MCF 10A (cell line): ENCODE data around the gene RAB3B. TPM values are rescaled to one million over a fixed set of nuclear protein-coding genes. Genes with fewer than 3 reads are reported as not detected.

ENCODE experiments used
- BruUV-seq: library from RNA; stranded (reverse); fragments of 400-500 nt; replicated peaks from 2 replicates; lab custom pipeline; 2021; lab: Mats Ljungman, UMichigan
- CTCF ChIA-PET: fragments of 300-600 bp; sonication (Branson Sonifier 250); formaldehyde crosslinking; extraction: SDS; loops from one replicate; lab custom pipeline; 2021; ENCODE audit warnings: antibody characterized with exemption, inconsistent platforms; lab: Yijun Ruan, JAX
- POLR2A ChIA-PET: fragments of 300-600, 350-650 bp; sonication (Branson Sonifier 250); formaldehyde crosslinking; extraction: SDS; loops from one replicate; lab custom pipeline; 2020; ENCODE audit warnings: antibody characterized with exemption, inconsistent platforms; lab: Yijun Ruan, JAX
- DNase-seq: peaks from one replicate; pipeline ENCODE4 v3.0.0-alpha.2; 2018; ENCODE audit not compliant: unreplicated experiment
- H3K27ac Mint-ChIP-seq: one replicate; pipeline ENCODE4 v1.8.0; 2022; ENCODE audit warnings: mild to moderate bottlenecking, low read depth, mixed read lengths; ENCODE audit not compliant: unreplicated experiment
- H3K27me3 Mint-ChIP-seq: one replicate; pipeline ENCODE4 v1.8.0; 2022; ENCODE audit warnings: mixed read lengths; ENCODE audit not compliant: insufficient read depth, unreplicated experiment
- H3K36me3 Mint-ChIP-seq: one replicate; pipeline ENCODE4 v1.8.0; 2022; ENCODE audit warnings: mild to moderate bottlenecking, moderate library complexity, mixed read lengths; ENCODE audit not compliant: insufficient read depth, unreplicated experiment
- H3K4me1 Mint-ChIP-seq: one replicate; pipeline ENCODE4 v1.8.0; 2022; ENCODE audit warnings: mixed read lengths; ENCODE audit not compliant: insufficient read depth, unreplicated experiment
- H3K4me3 Mint-ChIP-seq: one replicate; pipeline ENCODE4 v1.8.0; 2022; ENCODE audit warnings: mild to moderate bottlenecking, moderate library complexity, mixed read lengths; ENCODE audit not compliant: unreplicated experiment
- H3K9me3 Mint-ChIP-seq: one replicate; pipeline ENCODE4 v1.8.0; 2022; ENCODE audit warnings: mixed read lengths; ENCODE audit not compliant: unreplicated experiment
- intact Hi-C: fragments of 100-400 bp; cut with micrococcal nuclease; formaldehyde crosslinking; loops from 2 replicates; pipeline ENCODE4 v1.14.1; 2022
- total RNA-seq: library from RNA; stranded (reverse); gene quantifications from 2 replicates; pipeline ENCODE4 v1.2.3, GENCODE V29; 2022
- TF ChIP-seq, protein P1 (sequence below): fragments of 200-600 bp; IDR thresholded peaks from one replicate; pipeline ENCODE4 v1.8.0; 2022; ENCODE audit warnings: antibody characterized with exemption, mild to moderate bottlenecking; ENCODE audit not compliant: unreplicated experiment

RAB3B gene
- total RNA-seq, 1 experiment from 2014 or later: 0.05 TPM

DNA sequence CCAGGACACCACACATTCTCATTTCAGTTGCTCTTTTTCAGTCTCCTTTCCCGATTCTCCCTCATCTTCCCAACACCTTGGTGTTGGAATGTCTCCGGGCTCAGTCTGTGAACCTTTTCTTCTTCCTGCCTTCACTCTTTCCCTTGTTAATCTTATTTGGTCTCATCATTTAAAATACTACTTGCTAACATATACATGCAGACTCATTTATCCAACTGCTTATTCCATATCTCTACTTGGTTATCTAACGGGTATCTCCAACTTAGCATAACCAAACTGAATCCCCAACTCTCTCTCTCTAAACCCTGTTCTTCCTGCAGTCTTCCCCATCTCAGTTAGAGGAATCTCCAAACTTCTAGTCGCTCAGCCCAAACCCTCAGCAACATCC, 26.2 kb downstream of the RAB3B start:
- Mint-ChIP-seq H3K27ac (no peak overlapping the region), H3K4me3 (no peak overlapping the region), H3K36me3 (no peaks in the 10 kb centered on the region), H3K4me1 (peaks cover 5% of the 10 kb centered on the region), H3K27me3 (peaks cover 12% of the 10 kb centered on the region), H3K9me3 (no peaks in the 10 kb centered on the region)
- CTCF ChIA-PET: no interaction called here
- intact Hi-C loops: no loop called here
- no peak for DNase-seq
- POLR2A ChIA-PET: no interaction called here
- BruUV-seq: no TSS peak
- TF ChIP-seq, protein P1, sequence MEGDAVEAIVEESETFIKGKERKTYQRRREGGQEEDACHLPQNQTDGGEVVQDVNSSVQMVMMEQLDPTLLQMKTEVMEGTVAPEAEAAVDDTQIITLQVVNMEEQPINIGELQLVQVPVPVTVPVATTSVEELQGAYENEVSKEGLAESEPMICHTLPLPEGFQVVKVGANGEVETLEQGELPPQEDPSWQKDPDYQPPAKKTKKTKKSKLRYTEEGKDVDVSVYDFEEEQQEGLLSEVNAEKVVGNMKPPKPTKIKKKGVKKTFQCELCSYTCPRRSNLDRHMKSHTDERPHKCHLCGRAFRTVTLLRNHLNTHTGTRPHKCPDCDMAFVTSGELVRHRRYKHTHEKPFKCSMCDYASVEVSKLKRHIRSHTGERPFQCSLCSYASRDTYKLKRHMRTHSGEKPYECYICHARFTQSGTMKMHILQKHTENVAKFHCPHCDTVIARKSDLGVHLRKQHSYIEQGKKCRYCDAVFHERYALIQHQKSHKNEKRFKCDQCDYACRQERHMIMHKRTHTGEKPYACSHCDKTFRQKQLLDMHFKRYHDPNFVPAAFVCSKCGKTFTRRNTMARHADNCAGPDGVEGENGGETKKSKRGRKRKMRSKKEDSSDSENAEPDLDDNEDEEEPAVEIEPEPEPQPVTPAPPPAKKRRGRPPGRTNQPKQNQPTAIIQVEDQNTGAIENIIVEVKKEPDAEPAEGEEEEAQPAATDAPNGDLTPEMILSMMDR: no peak

DNA sequence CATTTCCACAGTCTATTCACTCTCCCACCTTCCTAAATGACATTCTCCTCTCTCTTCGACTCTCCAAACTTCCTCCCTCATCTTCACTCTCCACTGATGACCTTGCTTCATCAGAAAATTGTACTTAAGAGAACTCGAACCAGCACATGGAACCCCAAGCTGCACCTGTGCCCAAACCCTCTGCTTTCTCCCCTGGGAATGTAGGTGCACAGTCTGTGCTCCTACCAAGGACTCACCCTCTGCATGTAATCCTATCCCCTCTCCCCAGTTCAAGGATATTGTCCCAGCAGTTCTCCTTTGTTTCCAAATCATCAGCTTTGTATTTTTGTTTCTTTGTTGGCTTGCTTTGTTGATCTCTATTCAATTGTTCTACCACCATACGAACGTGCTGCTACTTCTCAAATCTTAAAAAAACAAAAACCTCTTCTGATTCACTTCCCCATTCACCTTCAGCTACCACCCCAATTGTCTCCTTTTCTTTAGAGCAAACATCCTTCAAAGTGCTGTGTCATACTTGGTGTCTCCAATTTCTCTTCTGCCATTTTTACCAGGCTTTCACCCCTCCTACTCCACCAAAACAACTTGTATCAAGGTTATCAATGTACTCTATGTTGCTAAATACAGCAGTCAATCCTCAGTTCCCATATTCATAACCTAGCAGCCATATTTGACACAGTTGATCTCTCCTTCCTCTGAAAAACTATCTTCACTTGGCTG, 26.8 kb downstream of the RAB3B start:
- H3K4me1 Mint-ChIP-seq: peaks cover 5% of the 10 kb centered on the region
- BruUV-seq: no TSS peak
- peaks cover 13% of the 10 kb centered on the region for H3K27me3 Mint-ChIP-seq
- POLR2A ChIA-PET: interaction anchor here (1.5 kb wide), 1 partner anchor 10 kb away, joined by 4 read pairs; no protein-coding TSS in a partner anchor
- CTCF ChIA-PET: interaction anchor here (0.6 to 1.1 kb wide), 2 partner anchors 66 to 1203 kb away, joined by 3 read pairs; no protein-coding TSS in a partner anchor
- DNase-seq: no peak
- TF ChIP-seq, protein P1: no peak
- no peak overlapping the region for H3K4me3 Mint-ChIP-seq
- H3K9me3 Mint-ChIP-seq: no peaks in the 10 kb centered on the region
- intact Hi-C loops: no loop called here
- no peak overlapping the region for H3K27ac Mint-ChIP-seq
- H3K36me3 Mint-ChIP-seq: no peaks in the 10 kb centered on the region

DNA sequence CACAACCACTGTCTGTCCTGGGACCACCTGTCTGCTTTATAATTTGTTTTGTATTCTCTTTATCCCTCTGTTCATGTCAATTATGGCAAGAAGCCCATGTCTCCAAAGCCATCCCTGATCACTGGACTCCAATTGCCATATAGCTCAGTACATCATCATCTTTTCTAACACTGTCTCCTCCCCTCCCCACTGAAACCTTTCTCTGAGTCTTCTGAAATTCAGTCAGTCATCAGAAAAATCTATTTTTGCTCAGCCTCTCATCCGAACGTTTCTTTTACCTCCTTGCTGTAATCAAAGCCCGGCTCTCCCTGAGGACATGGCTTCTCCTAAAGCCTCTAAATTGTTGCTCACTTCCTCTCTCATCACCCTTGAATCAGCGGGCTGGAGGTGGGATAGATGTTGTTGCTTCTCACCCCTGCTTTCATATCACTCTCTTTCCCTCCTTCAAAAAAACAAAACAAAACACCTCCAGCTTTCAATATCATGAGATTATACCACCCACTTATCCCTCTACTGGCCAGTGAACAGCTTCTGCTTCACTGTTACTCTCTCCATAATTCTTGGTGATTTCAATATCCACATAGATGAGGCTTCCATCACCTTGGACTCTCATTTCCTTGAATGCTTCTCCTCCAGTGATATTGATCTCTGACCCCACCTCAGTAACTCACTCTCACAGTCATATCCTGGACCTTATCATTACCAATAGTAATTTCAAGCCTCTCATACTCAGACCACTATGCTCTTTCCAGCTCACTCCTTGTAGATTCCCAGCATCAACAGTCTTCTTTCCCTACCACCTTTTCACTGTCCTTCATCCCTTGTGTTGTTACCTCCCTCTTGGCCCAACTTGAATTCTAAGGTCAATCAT, 27.8 kb downstream of the RAB3B start:
- CTCF ChIA-PET: interaction anchor here (0.5 to 1.1 kb wide), 2 partner anchors 28 to 65 kb away, joined by 3 read pairs; no protein-coding TSS in a partner anchor
- Mint-ChIP-seq H3K4me3 (no peak overlapping the region), H3K9me3 (no peaks in the 10 kb centered on the region), H3K4me1 (peaks cover 5% of the 10 kb centered on the region), H3K27ac (no peak overlapping the region), H3K27me3 (peaks cover 13% of the 10 kb centered on the region), H3K36me3 (no peaks in the 10 kb centered on the region)
- TF ChIP-seq, protein P1: no peak
- BruUV-seq: no TSS peak
- intact Hi-C loops: no loop called here
- no peak for DNase-seq
- POLR2A ChIA-PET: interaction anchor here (0.6 to 1.5 kb wide), 2 partner anchors 9 to 14 kb away, joined by 3 to 4 read pairs; no protein-coding TSS in a partner anchor

DNA sequence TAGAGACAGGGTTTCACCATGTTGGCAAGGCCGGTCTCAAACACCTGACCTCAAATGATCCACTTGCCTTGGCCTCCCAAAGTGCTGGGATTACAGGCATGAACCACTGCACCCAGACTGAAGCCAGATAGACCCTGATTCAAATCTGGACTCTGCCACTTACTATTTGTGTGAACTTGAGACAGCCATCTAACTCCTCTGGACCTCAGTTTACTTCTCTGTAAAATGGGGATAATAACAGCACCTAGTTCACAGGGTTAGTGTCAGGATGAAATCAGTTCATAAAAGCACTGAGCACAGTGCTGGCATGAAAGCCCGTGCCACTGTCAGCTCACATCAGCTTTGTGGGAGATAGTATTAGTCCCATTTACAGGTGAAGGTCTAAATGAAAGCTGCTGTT, 28.5 kb downstream of the RAB3B start:
- CTCF ChIA-PET: interaction anchor here (0.6 kb wide), 1 partner anchor 15 kb away, joined by 4 read pairs; no protein-coding TSS in a partner anchor
- peaks cover 5% of the 10 kb centered on the region for H3K4me1 Mint-ChIP-seq
- intact Hi-C loops: no loop called here
- H3K27ac Mint-ChIP-seq: no peak overlapping the region
- no peaks in the 10 kb centered on the region for H3K36me3 Mint-ChIP-seq
- no peaks in the 10 kb centered on the region for H3K9me3 Mint-ChIP-seq
- peaks cover 13% of the 10 kb centered on the region for H3K27me3 Mint-ChIP-seq
- BruUV-seq: no TSS peak
- TF ChIP-seq, protein P1: no peak
- POLR2A ChIA-PET: no interaction called here
- no peak overlapping the region for H3K4me3 Mint-ChIP-seq
- DNase-seq: no peak
